GM18867 (cell line): ENCODE results near the gene ALAS1.

Source experiments
- ATAC-seq: cut with Tn5 transposase; IDR thresholded peaks from one replicate; pipeline ENCODE4 v1.9.1; 2021; ENCODE audit warnings: mild to moderate bottlenecking, moderate library complexity; ENCODE audit not compliant: unreplicated experiment

The ALAS1 gene

GRCh38 chr3:52198643-52199608 is 966 bp downstream of the ALAS1 start:
- no peak for ATAC-seq

- ATAC-seq = no peak
Measured at GRCh38 chr3:52200981-52201679, 3.2 kb downstream of the ALAS1 start.

GRCh38 chr3:52202384-52203077 is 4.6 kb downstream of the ALAS1 start:
- no peak for ATAC-seq

GRCh38 chr3:52203701-52204100 is 5.7 kb downstream of the ALAS1 start:
- no peak for ATAC-seq

- no peak for ATAC-seq
Measured at GRCh38 chr3:52204337-52205073, 6.5 kb downstream of the ALAS1 start.

- ATAC-seq = no peak
Measured at GRCh38 chr3:52205727-52206372, 7.9 kb downstream of the ALAS1 start.

- ATAC-seq = no peak
Measured at GRCh38 chr3:52208556-52208955, 10.6 kb downstream of the ALAS1 start.

GRCh38 chr3:52210037-52210436 is 12.1 kb downstream of the ALAS1 start:
- ATAC-seq = no peak

- no peak for ATAC-seq
Measured at GRCh38 chr3:52210550-52211046, 12.6 kb downstream of the ALAS1 start.

GRCh38 chr3:52211268-52211891 is 13.4 kb downstream of the ALAS1 start:
- no peak for ATAC-seq

- no peak for ATAC-seq
Measured at GRCh38 chr3:52213005-52213404, 15.0 kb downstream of the ALAS1 start.

- ATAC-seq = no peak
Measured at GRCh38 chr3:52213901-52214300, 15.9 kb downstream of the ALAS1 start.

GRCh38 chr3:52215351-52215750 is 17.4 kb downstream of the ALAS1 start:
- ATAC-seq = no peak

- no peak for ATAC-seq
Measured at GRCh38 chr3:52216585-52217408, 18.8 kb downstream of the ALAS1 start.

GRCh38 chr3:52217409-52217805 is 19.4 kb downstream of the ALAS1 start:
- ATAC-seq = no peak

- no peak for ATAC-seq
Measured at GRCh38 chr3:52218026-52218425, 20.1 kb downstream of the ALAS1 start.

GRCh38 chr3:52218454-52218853 is 20.5 kb downstream of the ALAS1 start:
- no peak for ATAC-seq

- no peak for ATAC-seq
Measured at GRCh38 chr3:52218937-52219650, 21.1 kb downstream of the ALAS1 start.
